Esophagus squamous epithelium (tissue), 4 donors: ENCODE measurements around the gene EDN3.

Experiments
- CTCF ChIP-seq, 6 experiments: fragments of 450-650 bp in 4 of 6; fragments of 200-600 bp in 2 of 6; sonication (generic) in 2 of 6; IDR thresholded peaks; one replicate each; pipeline ENCODE4 v1.5.1; 2016 to 2019; ENCODE audit warnings: antibody characterized with exemption in 6 of 6, mild to moderate bottlenecking in 4 of 6, moderate library complexity in 4 of 6
- POLR2A ChIP-seq, 4 donors: fragments of 450-650 bp; IDR thresholded peaks; one replicate each; pipeline ENCODE4 v1.6.1; 2017; ENCODE audit warnings: antibody characterized with exemption in 4 of 4, mild to moderate bottlenecking in 4 of 4, moderate library complexity in 3 of 4

GRCh38 chr20:59269411-59270025 is 30.9 kb upstream of the EDN3 start:
- TF ChIP-seq CTCF (IDR thresholded peaks at IDR 0.05), result no peak
- TF ChIP-seq POLR2A (IDR thresholded peaks at IDR 0.05), result no peak
